B cell (primary cell): ENCODE measurements around the gene CEP350. TPM values are rescaled to one million over a fixed set of nuclear protein-coding genes. Genes with fewer than 3 reads are reported as not detected.

Experiments used
- ATAC-seq: fragments of 200-7000 bp; cut with Tn5 transposase; one replicate; pipeline ENCODE4 v1.10.0; 2021; ENCODE audit warnings: low read depth, mild to moderate bottlenecking, moderate number of reproducible peaks, moderate library complexity
- CTCF ChIA-PET: fragments of 350-600 bp; sonication (Branson Sonifier 250); formaldehyde crosslinking; loops from one replicate; lab custom pipeline; 2021; ENCODE audit warnings: antibody characterized with exemption, inconsistent platforms; lab: Charles Lee
- POLR2A ChIA-PET: fragments of 350-600 bp; sonication (Branson Sonifier 250); formaldehyde crosslinking; loops from one replicate; lab custom pipeline; 2021; ENCODE audit warnings: antibody characterized with exemption; lab: Charles Lee
- DNase-seq: peaks from one replicate; pipeline ENCODE4 v3.0.0; 2013
- H2AFZ ChIP-seq: 2 replicates; pipeline ENCODE4 v1.6.1; 2012; ENCODE audit warnings: mild to moderate bottlenecking, low read depth, low read length; ENCODE audit not compliant: insufficient read depth, poor library complexity, severe bottlenecking
- H3K27ac ChIP-seq, 2 donors: 1 replicate in 1 of 2; 2 replicates in 1 of 2; pipeline ENCODE4 v1.5.1; 2012 to 2013; ENCODE audit warnings: low read length in 2 of 2, mild to moderate bottlenecking in 2 of 2, moderate library complexity in 1 of 2
- H3K27me3 ChIP-seq, 4 experiments: fragments of 200-600 bp in 1 of 4; sonication (generic) in 1 of 4; replicated peaks in 1 of 4; 1 replicate in 2 of 4; 2 replicates in 2 of 4; pipeline versions ENCODE4 v1.6.1 to v1.7.0; 2013 to 2016; ENCODE audit warnings: low read length in 3 of 4, mild to moderate bottlenecking in 2 of 4, mixed read lengths in 1 of 4, moderate library complexity in 1 of 4; ENCODE audit not compliant: insufficient read depth in 4 of 4, control insufficient read depth in 3 of 4; ENCODE audit errors: control extremely low read depth in 1 of 4
- H3K36me3 ChIP-seq, 2 experiments: replicated peaks in 1 of 2; 1 replicate in 1 of 2; 2 replicates in 1 of 2; pipeline versions ENCODE4 v1.6.1 to v1.7.1; 2013; ENCODE audit warnings: low read length in 1 of 2; ENCODE audit not compliant: insufficient read depth in 2 of 2, control insufficient read depth in 1 of 2; ENCODE audit errors: control extremely low read depth in 1 of 2, extremely low read depth in 1 of 2
- H3K4me1 ChIP-seq, 2 donors: fragments of 200-600 bp in 1 of 2; sonication (generic) in 1 of 2; 1 replicate in 1 of 2; 2 replicates in 1 of 2; pipeline versions ENCODE4 v1.5.1 to v1.6.1; 2013 to 2017; ENCODE audit warnings: low read length in 2 of 2; ENCODE audit not compliant: control insufficient read depth in 2 of 2, insufficient read depth in 2 of 2
- H3K4me2 ChIP-seq: replicated peaks from 2 replicates; pipeline ENCODE3; 2012; ENCODE audit warnings: mild to moderate bottlenecking, low read depth, low read length; ENCODE audit not compliant: poor library complexity, severe bottlenecking
- H3K4me3 ChIP-seq, 5 experiments: fragments of 200-600 bp in 1 of 5; sonication (generic) in 1 of 5; 1 replicate in 3 of 5; 2 replicates in 2 of 5; pipeline versions ENCODE4 v1.5.1 to v1.7.0; 2011 to 2016; ENCODE audit warnings: low read length in 4 of 5, mild to moderate bottlenecking in 4 of 5, low read depth in 2 of 5, control low read depth in 1 of 5, moderate library complexity in 1 of 5; ENCODE audit not compliant: insufficient read depth in 1 of 5; ENCODE audit errors: control extremely low read depth in 1 of 5, extremely low read depth in 1 of 5
- H3K79me2 ChIP-seq: fragments of 200-600 bp; sonication (generic); one replicate; pipeline ENCODE4 v1.6.0; 2016; ENCODE audit warnings: low read length; ENCODE audit not compliant: control insufficient read depth, insufficient read depth
- H3K9ac ChIP-seq: fragments of 200-600 bp; sonication (generic); 2 replicates; pipeline ENCODE4 v1.6.1; 2017; ENCODE audit warnings: mild to moderate bottlenecking, low read length, moderate library complexity
- H3K9me3 ChIP-seq, 3 donors: one replicate each; pipeline versions ENCODE4 v1.6.1 to v1.7.1; 2013; ENCODE audit warnings: low read length in 2 of 3; ENCODE audit not compliant: control insufficient read depth in 2 of 3, insufficient read depth in 1 of 3; ENCODE audit errors: control extremely low read depth in 1 of 3
- H4K20me1 ChIP-seq: 2 replicates; pipeline ENCODE4 v1.6.0; 2012; ENCODE audit warnings: mild to moderate bottlenecking, low read length; ENCODE audit not compliant: insufficient read depth, control insufficient read depth, poor library complexity, severe bottlenecking
- H3K27ac Mint-ChIP-seq: one replicate; pipeline ENCODE4 v1.8.0; 2021; ENCODE audit warnings: mixed read lengths
- H3K27me3 Mint-ChIP-seq: one replicate; pipeline ENCODE4 v1.8.0; 2021; ENCODE audit warnings: mixed read lengths
- H3K4me1 Mint-ChIP-seq: one replicate; pipeline ENCODE4 v1.8.0; 2021; ENCODE audit warnings: mixed read lengths
- H3K4me3 Mint-ChIP-seq: one replicate; pipeline ENCODE4 v1.8.0; 2021; ENCODE audit warnings: mixed read lengths
- H3K9me3 Mint-ChIP-seq: one replicate; pipeline ENCODE4 v1.8.0; 2022; ENCODE audit warnings: mixed read lengths; ENCODE audit not compliant: insufficient read depth
- CTCF ChIP-seq: fragments of 200-600 bp; IDR thresholded peaks from one replicate; pipeline ENCODE4 v1.8.0; 2022; ENCODE audit warnings: antibody characterized with exemption, mild to moderate bottlenecking
- EZH2 ChIP-seq: IDR thresholded peaks from 2 replicates; pipeline ENCODE4 v1.6.1; 2012; ENCODE audit warnings: borderline replicate concordance, low read depth, mild to moderate bottlenecking, moderate library complexity, low read length; ENCODE audit not compliant: insufficient read depth, poor library complexity, severe bottlenecking
- WGBS: methylation state at CpG from one replicate; pipeline ENCODE4 v1.1.5; 2013; ENCODE audit warnings: missing lambda C conversion rate; ENCODE audit not compliant: insufficient coverage; 5-methylcytosine and 5-hydroxymethylcytosine counted together
- intact Hi-C: fragments of 100-400 bp; cut with micrococcal nuclease; formaldehyde crosslinking; loops from one replicate; pipeline ENCODE4 v1.10.0; 2022
- polyA plus RNA-seq: library from polyadenylated mRNA; depleted of rRNA; stranded (reverse); fragments of >200 nt; gene quantifications from 2 replicates; pipeline ENCODE4 v1.2.3, GENCODE V29; 2012
- total RNA-seq, 2 donors: library from RNA; stranded (reverse); fragments of 120-200 nt in 1 of 2; gene quantifications; 1 replicate in 1 of 2; 2 replicates in 1 of 2; pipeline versions ENCODE4 v1.2.3 to v1.2.4, GENCODE V29; 2013 to 2022

The CEP350 gene
- total and polyA plus RNA-seq, 2 donors (not counting 1 experiment from before 2014, with no cell fraction given), result 7.4 to 92.3 TPM

- Histone ChIP-seq H3K79me2 (peaks cover 18% of the 10 kb centered on the region), H3K9ac (peak within 1 kb of the TSS; percentile 75), H3K9me3 (no peaks in the 10 kb centered on the region), H3K4me2 (peak within 1 kb of the TSS; percentile 90), H2AFZ (peak within 1 kb of the TSS; percentile 94), H3K27ac (peak within 1 kb of the TSS; percentile 21 to 65), H4K20me1 (no peaks in the 10 kb centered on the region), H3K4me1 (peaks cover 22 to 25% of the 10 kb centered on the region in 2 donors), H3K4me3 (peak within 1 kb of the TSS; percentile 58 to 89 (median 84)), H3K36me3 (no peaks in the 10 kb centered on the region), H3K27me3 (no peaks in the 10 kb centered on the region)
- TF ChIP-seq EZH2 (no peak), CTCF (peak; percentile 9)
- ChIA-PET CTCF (interaction anchor here (0.9 to 3.7 kb wide), 3 partner anchors 14 to 340 kb away, joined by 3 to 16 read pairs (median 5); no protein-coding TSS in a partner anchor), POLR2A (interaction anchor here (1.8 kb wide), 1 partner anchor 272 kb away, joined by 18 read pairs; the partner anchor contains the start of gene TOR1AIP1)
- peaks cover 26% of the 10 kb centered on the region for H3K4me1 Mint-ChIP-seq
- peak within 1 kb of the TSS; percentile 86 for H3K27ac Mint-ChIP-seq
- WGBS, result under 1% methylated on average over 93 of the region's 100 CpGs
- H3K4me3 Mint-ChIP-seq, result peak within 1 kb of the TSS; percentile 96
- ATAC-seq, result peak; percentile 96
- no peaks in the 10 kb centered on the region for H3K9me3 Mint-ChIP-seq
- peak; percentile 91 for DNase-seq
- intact Hi-C loops, result loop anchor here (1.0 to 5.0 kb wide), 4 partner anchors 200 to 1873 kb away; partner anchors contain the start of genes CEP350, TOR1AIP1 and XPR1
- no peaks in the 10 kb centered on the region for H3K27me3 Mint-ChIP-seq
Observed at GRCh38 chr1:180154325-180155181, 199.9 kb downstream of the CEP350 start, which contains the start of gene QSOX1. Gene QSOX1, plus strand, starts transcription at chr1:180154869. Its CDS starts 39 bp downstream, at chr1:180154908.
